ENCODE results near the gene FFAR3.

FFAR3 gene

GRCh38 chr19:35351411-35352176 lies 6.7 kb upstream of the FFAR3 start:
- H4K20me1 ChIP-seq (ENCODE audit: insufficient read depth, low read length): no peaks in the 10 kb centered on the region
- TF ChIP-seq EZH2phosphoT487 (IDR thresholded peaks at IDR 0.05; ENCODE audit: low read length) (no peak), CTCF (IDR thresholded peaks at IDR 0.05; ENCODE audit: low read length) (no peak), EZH2 (optimal IDR thresholded peaks at IDR 0.05; ENCODE audit: low read depth, low read length) (no peak)
- no peaks in the 10 kb centered on the region for H3K9me2 ChIP-seq (replicated peaks; ENCODE audit: insufficient read depth, low read length)
- H3K27me3 ChIP-seq (replicated peaks; ENCODE audit: insufficient read depth, low read length): peaks cover 72% of the 10 kb centered on the region
- no peak overlapping the region for H3K4me2 ChIP-seq (ENCODE audit: low read depth, low read length)
- H3K4me1 ChIP-seq (ENCODE audit: low read length): no peaks in the 10 kb centered on the region
- no peak overlapping the region for H3K27ac ChIP-seq (ENCODE audit: low read length)
- no peaks in the 10 kb centered on the region for H3K79me2 ChIP-seq (ENCODE audit: low read length)
- H3K36me3 ChIP-seq (replicated peaks; ENCODE audit: insufficient read depth, low read length): no peaks in the 10 kb centered on the region
- H3K9me3 ChIP-seq (replicated peaks; ENCODE audit: insufficient read depth, low read length): no peaks in the 10 kb centered on the region
- H3K9ac ChIP-seq (ENCODE audit: low read length): no peak overlapping the region
- H3K4me3 ChIP-seq (ENCODE audit: low read length): no peak overlapping the region
- no peak overlapping the region for H2AFZ ChIP-seq (ENCODE audit: low read length)
- H3F3A ChIP-seq (ENCODE audit: insufficient read depth, low read length): no peaks in the 10 kb centered on the region
- no peak for DNase-seq

DNA sequence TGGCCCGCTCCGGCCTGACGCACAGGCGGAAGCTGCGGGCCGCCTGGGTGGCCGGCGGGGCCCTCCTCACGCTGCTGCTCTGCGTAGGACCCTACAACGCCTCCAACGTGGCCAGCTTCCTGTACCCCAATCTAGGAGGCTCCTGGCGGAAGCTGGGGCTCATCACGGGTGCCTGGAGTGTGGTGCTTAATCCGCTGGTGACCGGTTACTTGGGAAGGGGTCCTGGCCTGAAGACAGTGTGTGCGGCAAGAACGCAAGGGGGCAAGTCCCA lies 6.1 kb upstream of the FFAR3 start:
- Histone ChIP-seq H3K9ac (ENCODE audit: low read length) (no peak overlapping the region), H4K20me1 (ENCODE audit: insufficient read depth, low read length) (no peaks in the 10 kb centered on the region), H3K9me2 (replicated peaks; ENCODE audit: insufficient read depth, low read length) (no peaks in the 10 kb centered on the region), H3K4me1 (ENCODE audit: low read length) (no peaks in the 10 kb centered on the region), H3K4me2 (ENCODE audit: low read depth, low read length) (no peak overlapping the region), H3K27ac (ENCODE audit: low read length) (no peak overlapping the region), H2AFZ (ENCODE audit: low read length) (no peak overlapping the region), H3F3A (ENCODE audit: insufficient read depth, low read length) (no peaks in the 10 kb centered on the region), H3K27me3 (replicated peaks; ENCODE audit: insufficient read depth, low read length) (peaks cover 66% of the 10 kb centered on the region), H3K36me3 (replicated peaks; ENCODE audit: insufficient read depth, low read length) (no peaks in the 10 kb centered on the region), H3K4me3 (ENCODE audit: low read length) (no peak overlapping the region), H3K79me2 (ENCODE audit: low read length) (no peaks in the 10 kb centered on the region), H3K9me3 (replicated peaks; ENCODE audit: insufficient read depth, low read length) (no peaks in the 10 kb centered on the region)
- no peak for TF ChIP-seq EZH2phosphoT487 (IDR thresholded peaks at IDR 0.05; ENCODE audit: low read length)
- no peak for TF ChIP-seq CTCF (IDR thresholded peaks at IDR 0.05; ENCODE audit: low read length)
- no peak for TF ChIP-seq EZH2 (optimal IDR thresholded peaks at IDR 0.05; ENCODE audit: low read depth, low read length)
- no peak for DNase-seq

DNA sequence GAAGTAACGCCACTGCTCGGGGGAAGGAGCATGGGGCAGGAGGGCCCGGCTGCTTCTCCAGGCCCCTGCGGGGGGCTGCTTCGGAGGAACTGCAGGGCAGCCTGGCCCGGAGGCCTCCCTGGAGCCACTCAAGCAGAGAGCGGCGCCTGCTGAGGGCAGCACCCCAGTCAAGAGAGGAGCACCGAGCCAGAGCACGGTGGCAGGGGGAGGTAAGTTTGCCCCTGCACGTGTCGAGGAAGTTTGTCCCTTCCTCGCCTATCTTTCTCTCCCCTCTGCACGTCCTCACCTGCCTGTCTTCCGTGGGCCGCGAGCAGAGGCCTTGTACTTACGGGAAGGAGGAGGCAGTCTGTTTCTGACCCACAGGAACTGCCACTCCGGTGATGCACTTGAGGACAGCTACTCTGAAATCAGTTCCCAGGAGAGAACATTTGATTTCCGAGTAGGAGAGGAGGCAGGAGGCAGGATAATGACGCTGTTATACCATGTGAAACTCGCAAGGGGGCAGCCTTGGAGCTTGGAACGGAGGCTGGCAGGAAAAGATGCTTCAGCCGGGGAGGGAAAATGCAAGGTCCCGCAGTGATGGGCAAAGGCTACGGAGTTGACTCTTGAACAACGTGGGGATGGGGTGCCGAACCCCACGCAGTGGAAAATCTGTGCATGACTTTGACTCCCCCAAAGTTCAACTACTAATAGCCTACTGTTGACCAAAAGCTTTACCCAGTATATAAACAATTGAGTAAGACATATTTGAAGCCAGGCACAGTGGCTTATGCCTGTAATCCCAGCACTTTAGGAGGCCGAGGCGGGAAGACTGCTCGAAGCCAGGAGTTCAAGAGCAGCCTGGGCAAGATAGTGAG lies 5.6 kb upstream of the FFAR3 start:
- Histone ChIP-seq H3K4me1 (ENCODE audit: low read length) (no peaks in the 10 kb centered on the region), H3K27me3 (replicated peaks; ENCODE audit: insufficient read depth, low read length) (peaks cover 64% of the 10 kb centered on the region), H3K4me2 (ENCODE audit: low read depth, low read length) (peak overlapping the region; percentile 7), H2AFZ (ENCODE audit: low read length) (no peak overlapping the region), H3K4me3 (ENCODE audit: low read length) (no peak overlapping the region), H3K9me2 (replicated peaks; ENCODE audit: insufficient read depth, low read length) (no peaks in the 10 kb centered on the region), H3K79me2 (ENCODE audit: low read length) (no peaks in the 10 kb centered on the region), H3K27ac (ENCODE audit: low read length) (no peak overlapping the region), H4K20me1 (ENCODE audit: insufficient read depth, low read length) (no peaks in the 10 kb centered on the region), H3F3A (ENCODE audit: insufficient read depth, low read length) (no peaks in the 10 kb centered on the region), H3K36me3 (replicated peaks; ENCODE audit: insufficient read depth, low read length) (no peaks in the 10 kb centered on the region), H3K9ac (ENCODE audit: low read length) (no peak overlapping the region), H3K9me3 (replicated peaks; ENCODE audit: insufficient read depth, low read length) (no peaks in the 10 kb centered on the region)
- peak; percentile 59 for DNase-seq
- TF ChIP-seq EZH2phosphoT487 (IDR thresholded peaks at IDR 0.05; ENCODE audit: low read length) (no peak), CTCF (IDR thresholded peaks at IDR 0.05; ENCODE audit: low read length) (peak; percentile 77)

Measured in MM.1S (cell line).